Karpas-422 (cell line): Measurements from ENCODE around the gene NDUFA1. TPM values are rescaled to one million over a fixed set of nuclear protein-coding genes. Genes with fewer than 3 reads are reported as not detected.
"Not testable (repeated sequence)": the region's sequence is repeated elsewhere in the genome, so short reads cannot be mapped to it uniquely, and the experiment has no call there.

ENCODE experiments used
- DNase-seq: peaks from one replicate; pipeline ENCODE4 v3.0.0-alpha.2; 2015
- H2AFZ ChIP-seq: fragments of 200-600 bp; sonication (generic); 2 replicates; pipeline ENCODE4 v1.6.1; 2014; ENCODE audit warnings: antibody characterized with exemption, low read length, mixed read lengths
- H3K27ac ChIP-seq: fragments of 200-600 bp; sonication (generic); 2 replicates; pipeline ENCODE4 v1.5.1; 2014; ENCODE audit warnings: mild to moderate bottlenecking, low read length, moderate library complexity
- H3K27me3 ChIP-seq: fragments of 200-600 bp; sonication (generic); 2 replicates; pipeline ENCODE4 v1.6.1; 2014; ENCODE audit warnings: low read length, mixed read lengths
- H3K36me3 ChIP-seq: fragments of 200-600 bp; sonication (generic); 2 replicates; pipeline ENCODE4 v1.6.1; 2014; ENCODE audit warnings: low read length, mixed read lengths; ENCODE audit not compliant: insufficient read depth
- H3K4me1 ChIP-seq: fragments of 200-600 bp; sonication (generic); 2 replicates; pipeline ENCODE4 v1.6.1; 2014; ENCODE audit warnings: mild to moderate bottlenecking, low read length, mixed read lengths
- H3K4me2 ChIP-seq: fragments of 200-600 bp; sonication (generic); 2 replicates; pipeline ENCODE4 v1.6.1; 2014; ENCODE audit warnings: low read length, low read depth, mild to moderate bottlenecking; ENCODE audit not compliant: poor library complexity, severe bottlenecking
- H3K4me3 ChIP-seq: fragments of 200-600 bp; sonication (generic); 2 replicates; pipeline ENCODE4 v1.5.1; 2014; ENCODE audit warnings: mild to moderate bottlenecking, antibody characterized with exemption, low read length, mixed read lengths
- H3K79me2 ChIP-seq: fragments of 200-600 bp; sonication (generic); 2 replicates; pipeline ENCODE4 v1.6.1; 2014; ENCODE audit warnings: mild to moderate bottlenecking, low read length, mixed read lengths
- H3K9ac ChIP-seq: fragments of 200-600 bp; sonication (generic); 2 replicates; pipeline ENCODE4 v1.6.0; 2014; ENCODE audit warnings: low read length
- H3K9me2 ChIP-seq: fragments of 200-600 bp; sonication (generic), shearing (Covaris generic); replicated peaks from 2 replicates; pipeline ENCODE4 v1.6.0; 2014; ENCODE audit warnings: mild to moderate bottlenecking, low read length, moderate library complexity; ENCODE audit not compliant: insufficient read depth
- H3K9me3 ChIP-seq: fragments of 300-700, 200-600 bp; sonication (generic); 2 replicates; pipeline ENCODE4 v1.6.1; 2014; ENCODE audit warnings: low read length, mixed read lengths
- H4K20me1 ChIP-seq: fragments of 200-600 bp; sonication (generic); 2 replicates; pipeline ENCODE4 v1.6.1; 2014; ENCODE audit warnings: mild to moderate bottlenecking, antibody characterized with exemption, low read length, low read depth; ENCODE audit not compliant: insufficient read depth
- total RNA-seq: library from RNA; depleted of rRNA; stranded (reverse); fragments of >200 nt; shearing (Covaris generic); gene quantifications from 2 replicates; pipeline ENCODE4 v1.2.3, GENCODE V29; 2014; ENCODE audit warnings: low replicate concordance; rRNA removed

NDUFA1 gene
- total RNA-seq, 1 experiment from 2014 or later, result 150 TPM

DNA sequence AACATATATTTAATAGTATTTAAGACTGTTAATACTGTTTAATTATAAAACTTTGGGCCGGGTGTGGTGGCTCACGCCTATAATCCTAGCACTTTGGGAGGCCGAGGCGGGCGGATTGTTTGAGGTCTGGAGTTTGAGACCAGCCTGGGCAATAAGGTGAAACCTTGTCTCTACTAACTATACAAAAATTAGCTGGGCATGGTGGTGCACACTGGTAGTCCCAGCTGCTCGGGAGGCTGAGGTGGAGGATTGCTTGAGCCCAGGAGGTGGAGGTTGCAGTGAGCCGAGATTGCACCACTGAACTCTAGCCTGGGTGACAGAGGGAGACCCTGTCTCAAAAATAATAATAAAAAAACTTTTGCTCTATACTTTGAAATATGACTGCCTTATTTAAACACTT is 50.8 kb downstream of the NDUFA1 start:
- not testable (repeated sequence) for H3K4me3 ChIP-seq, H3K9me3 ChIP-seq, H3K27me3 ChIP-seq, H3K79me2 ChIP-seq, H3K36me3 ChIP-seq, H3K27ac ChIP-seq, H2AFZ ChIP-seq, H3K9ac ChIP-seq, H3K4me2 ChIP-seq, H4K20me1 ChIP-seq, DNase-seq, H3K9me2 ChIP-seq, H3K4me1 ChIP-seq

Other genes starting within 250 kb of the NDUFA1 start
- 20.2 and 23.2 TPM in 2 replicates for gene SEPTIN6, start 178.7 kb upstream of the NDUFA1 start, total RNA-seq
- not detected in 2 replicates for gene SOWAHD, start 113.2 kb upstream of the NDUFA1 start, total RNA-seq
- 1,763 and 3,006 TPM in 2 replicates for gene RPL39, start 80.2 kb upstream of the NDUFA1 start, total RNA-seq
- 7.8 and 8.9 TPM in 2 replicates for gene UPF3B, start 18.9 kb upstream of the NDUFA1 start, total RNA-seq
- gene RNF113A, start 99 bp upstream of the NDUFA1 start, total RNA-seq, result 28.6 and 41.1 TPM in 2 replicates
- gene AKAP14, start 24.1 kb downstream of the NDUFA1 start, total RNA-seq, result not detected in 2 replicates
- gene NKAP, start 71.9 kb downstream of the NDUFA1 start, total RNA-seq, result 4.2 and 6.5 TPM in 2 replicates
- not detected in 2 replicates for gene RHOXF2B, start 205.9 kb downstream of the NDUFA1 start, total RNA-seq
- not detected in 2 replicates for gene RHOXF1, start 244.1 kb downstream of the NDUFA1 start, total RNA-seq